CD4-positive, alpha-beta T cell treated with Interleukin-17A for 4 hours (primary cell): ENCODE data around the gene PROSER2.

ENCODE experiments used
- DNase-seq: peaks from one replicate; pipeline ENCODE4 v3.0.0-alpha.2; 2020; ENCODE audit warnings: mixed read lengths

PROSER2 gene

DNA sequence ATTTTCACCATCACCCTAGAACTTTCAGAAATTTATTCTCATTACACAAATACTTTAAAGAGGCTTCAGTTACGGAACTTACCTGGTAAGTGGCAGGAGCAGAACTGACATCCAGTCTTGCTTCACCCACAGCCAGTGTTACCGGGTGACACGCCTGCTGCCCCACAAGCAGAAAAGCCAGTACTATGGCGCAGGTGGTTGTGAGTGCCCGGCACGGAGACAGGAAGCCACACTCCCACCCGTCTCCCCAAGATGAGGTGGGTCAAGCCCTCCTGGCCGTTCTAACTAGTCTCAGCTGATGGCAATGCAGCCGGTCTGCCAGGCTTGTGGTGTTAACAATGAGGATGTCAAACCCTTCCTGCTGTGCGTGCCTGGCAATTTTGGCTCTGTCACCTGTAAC lies 86.9 kb downstream of the PROSER2 start:
- no peak for DNase-seq

DNA sequence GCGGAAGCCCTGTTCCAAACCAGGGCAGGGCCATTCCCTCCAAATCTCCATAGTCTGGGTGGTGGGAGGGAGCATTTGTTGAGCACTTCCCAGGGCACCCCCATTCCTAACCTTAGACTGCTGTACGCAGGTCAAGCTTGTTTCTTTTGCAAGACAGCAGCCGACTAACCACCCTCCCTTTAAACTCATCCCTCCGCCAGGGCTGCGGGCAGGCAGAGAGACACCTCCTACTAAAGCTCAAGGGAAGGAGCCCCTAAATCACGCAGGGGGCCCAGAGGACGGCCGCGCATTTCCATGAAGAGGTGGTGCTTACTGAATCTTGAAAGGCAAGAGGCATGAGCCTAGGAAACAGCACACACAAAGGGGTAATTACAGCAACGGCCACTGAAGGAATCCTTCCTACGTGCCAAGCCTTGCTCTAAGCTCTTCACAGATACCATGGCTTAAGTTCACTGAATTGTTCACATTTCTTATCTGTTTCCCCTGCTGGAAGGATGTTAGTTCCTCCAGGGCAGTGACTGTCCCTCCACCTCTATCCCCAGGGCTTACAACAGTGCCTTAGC lies 90.0 kb downstream of the PROSER2 start:
- DNase-seq, result no peak

DNA sequence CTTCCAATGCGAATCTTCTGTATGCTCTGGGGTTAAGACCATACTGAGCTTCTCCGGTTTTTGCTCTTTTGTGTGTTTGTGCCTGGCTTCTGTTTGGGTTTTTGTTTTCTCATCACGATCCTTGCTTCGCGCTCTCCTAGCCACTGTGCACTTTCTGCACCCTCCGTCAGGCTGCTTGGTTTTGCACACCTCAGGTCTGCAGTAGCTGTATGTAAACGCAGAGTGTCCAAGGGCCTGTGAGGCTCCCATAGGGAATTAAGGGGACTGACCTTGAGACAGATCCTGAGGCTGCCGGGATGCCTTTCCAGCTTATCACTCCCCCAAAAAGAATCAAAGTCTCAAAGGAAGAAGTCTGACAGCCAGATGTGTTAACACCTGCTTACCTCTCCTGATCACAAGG lies 95.2 kb downstream of the PROSER2 start:
- no peak for DNase-seq

GRCh38 chr10:11919271-11919670 lies 96.1 kb downstream of the PROSER2 start:
- DNase-seq, result no peak
